K562 (cell line): ENCODE results near the gene TCEANC.

Source experiments
- CTCF ChIP-seq, 3 experiments: IDR thresholded peaks in 2 of 3; conservative IDR thresholded peaks in 1 of 3; 2 replicates each; pipeline ENCODE4 v1.5.1; 2011 to 2012; ENCODE audit warnings: low read length in 3 of 3, mild to moderate bottlenecking in 3 of 3, control low read depth in 2 of 3, improper control_type of control experiment in 1 of 3, inconsistent platforms in 1 of 3, low read depth in 1 of 3, mixed read lengths in 1 of 3, moderate library complexity in 1 of 3; ENCODE audit not compliant: insufficient read depth in 2 of 3
- EP300 ChIP-seq: IDR thresholded peaks from 2 replicates; pipeline ENCODE4 v1.6.1; 2012; ENCODE audit warnings: low read length, improper control_type of control experiment
- HEY1 ChIP-seq: fragments of 250-450 bp; sonication (Bioruptor Pico); IDR thresholded peaks from 2 replicates; pipeline ENCODE4 v1.5.0; 2020; ENCODE audit warnings: mild to moderate bottlenecking, moderate library complexity, borderline replicate concordance
- POLR2AphosphoS2 ChIP-seq: IDR thresholded peaks from 2 replicates; pipeline ENCODE4 v1.6.1; 2012; ENCODE audit warnings: low read length, improper control_type of control experiment
- SP1 ChIP-seq: sonication (generic); formaldehyde crosslinking; IDR thresholded peaks from 2 replicates; pipeline ENCODE4 v1.8.1; 2022; ENCODE audit warnings: mild to moderate bottlenecking, missing genetic modification reagents

- TF ChIP-seq HEY1 (CRISPR knock-in tag) (no peak), CTCF (IDR thresholded peaks at IDR 0.05 in 2 of 3, conservative IDR thresholded peaks at IDR 0.05 in 1 of 3; ENCODE audit: insufficient read depth in 2 of 3, low read depth in 1 of 3, low read length in 3 of 3) (no peak), EP300 (no peak), SP1 (no peak), POLR2AphosphoS2 (no peak)
These were observed 1.8 kb upstream of the TCEANC start for GRCh38 chrX:13651150-13651549.
